NCI-H82 treated with DMSO at 0.1 percent for 48 hours (cell line): ENCODE results near the gene TFAP2A.
A peak's percentile ranks its signal among the peaks of the same experiment; 100 is the strongest.

Source experiments
- DNase-seq: peaks from one replicate; lab custom pipeline; 2025; ENCODE audit not compliant: unreplicated experiment; lab: John Stamatoyannopoulos, UW

TFAP2A gene

GRCh38 chr6:10414756-10415616, at the start of gene TFAP2A:
TFAP2A (minus strand) TSS chr6:10415074; CDS start chr6:10414991, 83 bp downstream.
- DNase-seq = no peak

GRCh38 chr6:10463491-10464481, 48.9 kb upstream of the TFAP2A start:
- DNase-seq = no peak

GRCh38 chr6:10463040-10463439, 48.2 kb upstream of the TFAP2A start:
- no peak for DNase-seq

- DNase-seq = no peak
These were observed 47.0 kb upstream of the TFAP2A start for GRCh38 chr6:10461850-10462249.

- DNase-seq = no peak
These were observed 45.2 kb upstream of the TFAP2A start for GRCh38 chr6:10460096-10460495.

GRCh38 chr6:10458287-10458686, 43.4 kb upstream of the TFAP2A start:
- no peak for DNase-seq

- DNase-seq = no peak
These were observed 38.7 kb upstream of the TFAP2A start for GRCh38 chr6:10453596-10453995.

GRCh38 chr6:10451828-10452509, 37.1 kb upstream of the TFAP2A start:
- DNase-seq = no peak

- no peak for DNase-seq
These were observed 36.5 kb upstream of the TFAP2A start for GRCh38 chr6:10451394-10451793.

GRCh38 chr6:10449751-10450150, 34.9 kb upstream of the TFAP2A start:
- no peak for DNase-seq

- DNase-seq = no peak
These were observed 33.2 kb upstream of the TFAP2A start for GRCh38 chr6:10448096-10448495.

GRCh38 chr6:10446548-10446947, 31.7 kb upstream of the TFAP2A start:
- DNase-seq = no peak

GRCh38 chr6:10441655-10442009, 26.8 kb upstream of the TFAP2A start:
- DNase-seq = no peak

- DNase-seq = no peak
These were observed 26.3 kb upstream of the TFAP2A start for GRCh38 chr6:10441004-10441654.

- no peak for DNase-seq
These were observed 23.0 kb upstream of the TFAP2A start for GRCh38 chr6:10437891-10438290.

GRCh38 chr6:10434235-10434634, 19.4 kb upstream of the TFAP2A start:
- DNase-seq = no peak

GRCh38 chr6:10433322-10433721, 18.4 kb upstream of the TFAP2A start:
- no peak for DNase-seq

GRCh38 chr6:10431423-10432164, 16.7 kb upstream of the TFAP2A start:
- DNase-seq = no peak

GRCh38 chr6:10429638-10430427, 15.0 kb upstream of the TFAP2A start:
- DNase-seq = peak; percentile 26
